H9 (cell line): ENCODE results near the gene ADARB2. TPM values are rescaled to one million over a fixed set of nuclear protein-coding genes. Genes with fewer than 3 reads are reported as not detected.

Experiments used
- DNase-seq: peaks from one replicate; pipeline ENCODE4 v3.0.0-alpha.2; 2017
- H2AFZ ChIP-seq: one replicate; pipeline ENCODE4 v1.6.1; 2013; ENCODE audit warnings: mild to moderate bottlenecking, low read length, control low read depth, moderate library complexity
- H2AK5ac ChIP-seq: 2 replicates; pipeline ENCODE4 v1.6.1; 2013; ENCODE audit warnings: low read length, control low read depth, mixed read lengths; ENCODE audit not compliant: insufficient read length
- H2BK120ac ChIP-seq: one replicate; pipeline ENCODE4 v1.6.1; 2013; ENCODE audit warnings: low read depth, mild to moderate bottlenecking, low read length, control low read depth, inconsistent platforms; ENCODE audit not compliant: poor library complexity, severe bottlenecking
- H2BK12ac ChIP-seq: 2 replicates; pipeline ENCODE4 v1.6.1; 2013; ENCODE audit warnings: low read length, control low read depth, mixed read lengths, low read depth; ENCODE audit not compliant: insufficient read length
- H2BK15ac ChIP-seq: 2 replicates; pipeline ENCODE4 v1.6.1; 2013; ENCODE audit warnings: low read depth, low read length, control low read depth
- H2BK20ac ChIP-seq: one replicate; pipeline ENCODE4 v1.6.1; 2013; ENCODE audit warnings: low read depth, mild to moderate bottlenecking, low read length, control low read depth, inconsistent platforms; ENCODE audit not compliant: poor library complexity, severe bottlenecking
- H2BK5ac ChIP-seq: 2 replicates; pipeline ENCODE4 v1.6.1; 2013; ENCODE audit warnings: low read length, control low read depth, mixed read lengths; ENCODE audit not compliant: insufficient read length
- H3K14ac ChIP-seq: 2 replicates; pipeline ENCODE4 v1.6.1; 2013; ENCODE audit warnings: low read length, control low read depth; ENCODE audit not compliant: insufficient read depth
- H3K18ac ChIP-seq: 2 replicates; pipeline ENCODE4 v1.6.1; 2013; ENCODE audit warnings: low read depth, mild to moderate bottlenecking, mixed read lengths, low read length, control low read depth; ENCODE audit not compliant: insufficient read length
- H3K23ac ChIP-seq: 2 replicates; pipeline ENCODE4 v1.6.1; 2013; ENCODE audit warnings: low read length, control low read depth, mixed read lengths, low read depth; ENCODE audit not compliant: insufficient read length
- H3K23me2 ChIP-seq: 2 replicates; pipeline ENCODE4 v1.6.1; 2013; ENCODE audit warnings: low read depth, mild to moderate bottlenecking, mixed read lengths, low read length, control low read depth; ENCODE audit not compliant: insufficient read length, poor library complexity, severe bottlenecking
- H3K27ac ChIP-seq: 2 replicates; pipeline ENCODE4 v1.5.1; 2013; ENCODE audit warnings: low read length, control low read depth, mixed read lengths, low read depth; ENCODE audit not compliant: insufficient read length
- H3K27me3 ChIP-seq: 2 replicates; pipeline ENCODE4 v1.6.1; 2013; ENCODE audit warnings: low read length, control low read depth, inconsistent platforms; ENCODE audit not compliant: insufficient read depth
- H3K4ac ChIP-seq: 2 replicates; pipeline ENCODE4 v1.6.1; 2013; ENCODE audit warnings: low read depth, mild to moderate bottlenecking, control low read depth, inconsistent platforms, low read length, moderate library complexity
- H3K4me1 ChIP-seq: 2 replicates; pipeline ENCODE4 v1.6.1; 2013; ENCODE audit warnings: low read length, control low read depth, inconsistent platforms; ENCODE audit not compliant: insufficient read depth
- H3K4me2 ChIP-seq: 2 replicates; pipeline ENCODE4 v1.6.1; 2013; ENCODE audit warnings: low read length, control low read depth, mixed read lengths; ENCODE audit not compliant: insufficient read length, insufficient read depth
- H3K56ac ChIP-seq: 2 replicates; pipeline ENCODE4 v1.6.1; 2013; ENCODE audit warnings: low read depth, mild to moderate bottlenecking, mixed read lengths, low read length, control low read depth; ENCODE audit not compliant: insufficient read length
- H3K79me1 ChIP-seq: 2 replicates; pipeline ENCODE4 v1.6.1; 2013; ENCODE audit warnings: low read depth, mild to moderate bottlenecking, moderate library complexity, low read length, control low read depth, inconsistent platforms; ENCODE audit not compliant: insufficient read depth, poor library complexity, severe bottlenecking
- H3K79me2 ChIP-seq: 2 replicates; pipeline ENCODE4 v1.6.1; 2013; ENCODE audit warnings: low read length, control low read depth, inconsistent platforms; ENCODE audit not compliant: insufficient read depth
- H3K9ac ChIP-seq: 2 replicates; pipeline ENCODE4 v1.6.1; 2013; ENCODE audit warnings: low read length, control low read depth, mixed read lengths; ENCODE audit not compliant: insufficient read length; ENCODE audit errors: extremely low read depth
- H3K9me3 ChIP-seq: one replicate; pipeline ENCODE4 v1.6.1; 2013; ENCODE audit warnings: low read depth, low read length, inconsistent platforms; ENCODE audit not compliant: control insufficient read depth
- H3T11ph ChIP-seq: one replicate; pipeline ENCODE4 v1.6.1; 2013; ENCODE audit warnings: mild to moderate bottlenecking, low read length, control low read depth, inconsistent platforms
- H4K20me1 ChIP-seq: one replicate; pipeline ENCODE4 v1.6.1; 2013; ENCODE audit not compliant: control insufficient read depth, insufficient read length, insufficient read depth
- H4K5ac ChIP-seq: 2 replicates; pipeline ENCODE4 v1.6.1; 2013; ENCODE audit warnings: low read depth, mild to moderate bottlenecking, mixed read lengths, low read length, control low read depth; ENCODE audit not compliant: insufficient read length
- H4K8ac ChIP-seq: replicated peaks from 2 replicates; pipeline ENCODE4 v1.6.1; 2013; ENCODE audit warnings: low read length, control low read depth, mixed read lengths, low read depth; ENCODE audit not compliant: insufficient read length
- H4K91ac ChIP-seq: 2 replicates; pipeline ENCODE4 v1.6.1; 2013; ENCODE audit warnings: low read depth, mild to moderate bottlenecking, moderate library complexity, mixed read lengths, low read length, control low read depth; ENCODE audit not compliant: insufficient read length
- H3K27ac Mint-ChIP-seq, 3 experiments: 2 replicates in 2 of 3; 3 replicates in 1 of 3; pipeline ENCODE4 v1.8.0; 2020 to 2021; ENCODE audit warnings: mixed read lengths in 3 of 3, mild to moderate bottlenecking in 1 of 3, moderate library complexity in 1 of 3
- H3K27me3 Mint-ChIP-seq: 2 replicates; pipeline ENCODE4 v1.8.0; 2021; ENCODE audit warnings: low read depth, mild to moderate bottlenecking, moderate library complexity, mixed read lengths
- H3K36me3 Mint-ChIP-seq, 3 experiments: 2 replicates in 2 of 3; 3 replicates in 1 of 3; pipeline ENCODE4 v1.8.0; 2020 to 2021; ENCODE audit warnings: low read depth in 3 of 3, mixed read lengths in 3 of 3; ENCODE audit not compliant: insufficient read depth in 1 of 3
- H3K4me1 Mint-ChIP-seq, 2 experiments: 2 replicates each; pipeline ENCODE4 v1.8.0; 2020; ENCODE audit warnings: mixed read lengths in 2 of 2
- H3K4me3 Mint-ChIP-seq, 2 experiments: 2 replicates in 1 of 2; 3 replicates in 1 of 2; pipeline ENCODE4 v1.8.0; 2020 to 2021; ENCODE audit warnings: mild to moderate bottlenecking in 2 of 2, mixed read lengths in 2 of 2, moderate library complexity in 1 of 2
- H3K9me3 Mint-ChIP-seq, 2 experiments: 2 replicates in 1 of 2; 3 replicates in 1 of 2; pipeline ENCODE4 v1.8.0; 2020; ENCODE audit warnings: mild to moderate bottlenecking in 2 of 2, mixed read lengths in 2 of 2, moderate library complexity in 1 of 2
- CTCF ChIP-seq: fragments of 200-600 bp; sonication (generic); conservative IDR thresholded peaks from 3 replicates; pipeline ENCODE4 v1.8.0; 2021; ENCODE audit warnings: antibody characterized with exemption, mild to moderate bottlenecking
- whole genome bisulfite sequencing: extraction: QIAGEN DNeasy Blood & Tissue Kit; methylation state at CpG from one replicate; pipeline ENCODE4 v1.1.7; 2013; ENCODE audit warnings: missing lambda C conversion rate, low lambda C conversion rate, mixed read lengths; ENCODE audit not compliant: insufficient read length; ENCODE audit errors: extremely low coverage; 5-methylcytosine and 5-hydroxymethylcytosine counted together
- total RNA-seq: library from RNA; stranded (reverse); gene quantifications from 2 replicates; pipeline ENCODE4 v1.2.1, GENCODE V29; 2021

Gene ADARB2
- total RNA-seq, 1 experiment from 2014 or later = 0.87 TPM

- H3K4me1 Mint-ChIP-seq = peaks cover 18 to 32% of the 10 kb centered on the region in 2 experiments
Observed at GRCh38 chr10:1402816-1403507, 334.4 kb downstream of the ADARB2 start.

More at GRCh38 chr10:1402816-1403507, 334.4 kb downstream of the ADARB2 start:
- Mint-ChIP-seq H3K36me3 (no peaks in the 10 kb centered on the region; a peak in 1 of 7 replicates), H3K27me3 (peaks cover 2% of the 10 kb centered on the region; the same call in 1 of the 2 replicates), H3K4me3 (no peak overlapping the region), H3K9me3 (no peaks in the 10 kb centered on the region), H3K27ac (no peak overlapping the region)
- Histone ChIP-seq H3K23ac (no peak overlapping the region), H2BK12ac (no peak overlapping the region), H2AK5ac (no peak overlapping the region), H4K5ac (no peak overlapping the region), H2BK5ac (no peak overlapping the region), H3K4me1 (no peaks in the 10 kb centered on the region), H3K9ac (no peak overlapping the region), H4K91ac (no peak overlapping the region), H2BK120ac (no peak overlapping the region), H2BK20ac (no peak overlapping the region), H3T11ph (no peak overlapping the region), H3K79me2 (no peaks in the 10 kb centered on the region), H3K27me3 (no peaks in the 10 kb centered on the region), H2AFZ (no peak overlapping the region), H3K18ac (no peak overlapping the region), H3K27ac (no peak overlapping the region), H3K79me1 (no peaks in the 10 kb centered on the region), H4K20me1 (no peaks in the 10 kb centered on the region), H3K23me2 (no peaks in the 10 kb centered on the region), H2BK15ac (no peak overlapping the region), H3K9me3 (no peaks in the 10 kb centered on the region), H3K4me2 (no peak overlapping the region), H3K56ac (no peak overlapping the region), H3K4ac (no peak overlapping the region), H3K14ac (no peak overlapping the region), H4K8ac (no peak overlapping the region)
- no peak for DNase-seq
- TF ChIP-seq CTCF = no peak
- WGBS = no CpG with 5 or more reads among the region's 27 CpGs
